Measurements from ENCODE around the gene HMCN1.

HMCN1 gene

DNA sequence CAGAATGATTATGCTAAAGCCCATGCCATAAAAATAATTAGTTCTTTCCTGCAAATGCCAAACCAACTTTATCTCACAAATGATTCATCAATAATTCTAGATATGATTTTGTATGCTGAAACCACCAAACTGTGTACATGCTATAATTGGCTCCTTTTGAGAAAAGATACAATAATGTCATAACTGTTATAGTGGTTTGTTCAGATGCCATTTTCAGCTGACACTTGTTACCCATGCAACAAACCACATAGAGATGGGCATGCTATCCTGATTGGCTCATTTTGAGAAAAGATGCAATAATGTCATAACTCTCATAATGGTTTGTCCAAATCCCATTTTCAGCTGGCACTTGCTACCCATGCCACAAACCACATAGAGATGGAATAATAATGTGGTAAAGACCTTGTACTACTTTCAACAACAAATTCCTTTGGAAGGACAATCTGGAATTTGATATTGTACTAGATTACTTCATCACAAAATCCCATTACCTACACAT is 357.1 kb downstream of the HMCN1 start:
- H3K4me3 ChIP-seq (replicated peaks; ENCODE audit: low read depth, low read length) = no peak overlapping the region
- TF ChIP-seq, protein P1, sequence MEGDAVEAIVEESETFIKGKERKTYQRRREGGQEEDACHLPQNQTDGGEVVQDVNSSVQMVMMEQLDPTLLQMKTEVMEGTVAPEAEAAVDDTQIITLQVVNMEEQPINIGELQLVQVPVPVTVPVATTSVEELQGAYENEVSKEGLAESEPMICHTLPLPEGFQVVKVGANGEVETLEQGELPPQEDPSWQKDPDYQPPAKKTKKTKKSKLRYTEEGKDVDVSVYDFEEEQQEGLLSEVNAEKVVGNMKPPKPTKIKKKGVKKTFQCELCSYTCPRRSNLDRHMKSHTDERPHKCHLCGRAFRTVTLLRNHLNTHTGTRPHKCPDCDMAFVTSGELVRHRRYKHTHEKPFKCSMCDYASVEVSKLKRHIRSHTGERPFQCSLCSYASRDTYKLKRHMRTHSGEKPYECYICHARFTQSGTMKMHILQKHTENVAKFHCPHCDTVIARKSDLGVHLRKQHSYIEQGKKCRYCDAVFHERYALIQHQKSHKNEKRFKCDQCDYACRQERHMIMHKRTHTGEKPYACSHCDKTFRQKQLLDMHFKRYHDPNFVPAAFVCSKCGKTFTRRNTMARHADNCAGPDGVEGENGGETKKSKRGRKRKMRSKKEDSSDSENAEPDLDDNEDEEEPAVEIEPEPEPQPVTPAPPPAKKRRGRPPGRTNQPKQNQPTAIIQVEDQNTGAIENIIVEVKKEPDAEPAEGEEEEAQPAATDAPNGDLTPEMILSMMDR (IDR thresholded peaks at IDR 0.05; ENCODE audit: low read depth, low read length, missing control alignments) = no peak
- DNase-seq (ENCODE audit: extremely low read depth, low read depth) = no peak

DNA sequence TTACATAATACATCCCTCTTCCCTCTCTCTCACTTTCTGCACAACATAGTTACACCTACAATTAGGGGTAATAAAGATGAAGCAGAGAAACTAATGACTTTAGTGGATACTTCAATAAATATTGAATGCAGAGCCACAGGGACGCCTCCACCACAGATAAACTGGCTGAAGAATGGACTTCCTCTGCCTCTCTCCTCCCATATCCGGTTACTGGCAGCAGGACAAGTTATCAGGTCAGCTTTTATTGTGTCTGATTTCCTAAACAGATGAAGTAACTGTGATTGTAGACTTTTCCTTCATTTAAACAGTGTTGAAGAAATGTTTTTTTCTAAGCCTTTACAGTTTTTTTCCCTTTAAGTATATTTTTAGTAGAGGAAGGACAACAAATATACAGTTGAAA is 359.2 kb downstream of the HMCN1 start:
- TF ChIP-seq, protein P1 (IDR thresholded peaks at IDR 0.05; ENCODE audit: low read depth, low read length, missing control alignments) = no peak
- DNase-seq (ENCODE audit: extremely low read depth, low read depth) = no peak
- H3K4me3 ChIP-seq (replicated peaks; ENCODE audit: low read depth, low read length) = no peak overlapping the region

DNA sequence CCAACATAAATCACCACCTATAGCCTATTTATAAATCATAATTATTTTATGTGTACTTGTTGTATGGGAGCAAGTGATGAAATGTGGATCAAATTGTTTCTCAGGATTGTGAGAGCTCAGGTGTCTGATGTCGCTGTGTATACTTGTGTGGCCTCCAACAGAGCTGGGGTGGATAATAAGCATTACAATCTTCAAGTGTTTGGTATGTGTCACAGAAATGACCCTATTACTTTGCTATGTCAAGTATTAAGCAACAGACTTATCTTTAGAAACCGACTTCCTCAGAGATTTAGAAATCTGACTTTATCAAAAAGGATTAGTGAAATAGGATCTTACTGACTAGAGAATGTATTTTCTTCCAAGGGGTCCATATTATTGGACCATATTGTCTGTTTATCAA is 360.0 kb downstream of the HMCN1 start:
- DNase-seq (ENCODE audit: extremely low read depth, low read depth) = no peak
- H3K4me3 ChIP-seq (replicated peaks; ENCODE audit: low read depth, low read length) = no peak overlapping the region
- TF ChIP-seq, protein P1 (IDR thresholded peaks at IDR 0.05; ENCODE audit: low read depth, low read length, missing control alignments) = no peak

DNA sequence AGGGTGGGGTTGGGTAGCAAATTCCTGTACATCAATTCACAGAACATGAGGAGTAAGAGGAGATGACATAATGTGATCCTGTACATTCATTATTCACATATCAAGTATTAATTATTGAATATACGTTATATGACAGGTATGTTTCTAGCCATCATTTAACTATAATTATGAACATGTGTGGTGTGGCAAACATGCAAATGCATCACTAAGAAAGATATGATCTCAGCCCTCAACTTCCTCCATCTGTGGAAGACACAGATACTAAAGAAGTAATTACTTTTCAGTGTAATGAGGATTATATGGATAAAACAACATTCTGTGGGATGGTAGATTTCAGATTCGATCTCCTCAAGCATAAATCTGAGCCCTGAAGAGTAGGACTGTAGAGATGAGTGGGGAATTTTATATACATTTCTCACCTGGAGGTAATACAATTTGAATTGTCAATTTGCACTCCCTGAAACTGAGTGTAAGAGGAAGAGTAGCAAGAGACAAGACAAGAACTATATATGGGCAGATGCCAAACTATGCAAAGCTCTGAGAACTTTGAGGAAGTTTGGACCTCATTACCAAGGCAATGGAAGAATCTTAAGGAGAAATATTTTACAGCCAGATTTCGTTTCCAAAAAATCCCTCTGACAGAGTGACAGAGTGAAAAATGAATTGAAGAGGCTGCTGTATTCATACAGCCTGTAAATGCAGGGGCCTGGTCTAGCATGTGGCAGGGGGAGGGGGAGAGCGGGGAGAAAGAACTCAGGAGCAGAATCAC is 365.3 kb downstream of the HMCN1 start:
- DNase-seq (ENCODE audit: extremely low read depth, low read depth) = no peak
- no peak overlapping the region for H3K4me3 ChIP-seq (replicated peaks; ENCODE audit: low read depth, low read length)
- TF ChIP-seq, protein P1 (IDR thresholded peaks at IDR 0.05; ENCODE audit: low read depth, low read length, missing control alignments) = no peak

DNA sequence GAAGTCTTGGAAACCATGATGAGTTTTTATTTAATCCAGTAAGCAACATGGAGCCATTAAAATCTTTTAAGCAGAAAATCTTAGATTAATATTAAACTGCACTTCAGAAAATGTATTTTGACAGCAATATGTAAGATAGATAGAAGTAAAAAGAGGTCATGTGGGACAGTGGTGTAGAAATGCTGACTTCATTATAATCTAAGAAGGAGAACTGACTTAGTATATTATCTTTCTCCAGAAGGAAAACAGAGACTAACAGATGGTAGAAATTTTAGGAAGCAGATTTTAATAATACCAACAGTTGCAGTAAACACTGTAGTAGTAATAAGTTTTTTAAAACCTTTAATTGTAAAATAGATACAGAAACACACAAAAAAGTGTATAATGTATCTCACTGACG is 367.9 kb downstream of the HMCN1 start:
- TF ChIP-seq, protein P1 (IDR thresholded peaks at IDR 0.05; ENCODE audit: low read depth, low read length, missing control alignments) = no peak
- H3K4me3 ChIP-seq (replicated peaks; ENCODE audit: low read depth, low read length) = no peak overlapping the region
- no peak for DNase-seq (ENCODE audit: extremely low read depth, low read depth)

DNA sequence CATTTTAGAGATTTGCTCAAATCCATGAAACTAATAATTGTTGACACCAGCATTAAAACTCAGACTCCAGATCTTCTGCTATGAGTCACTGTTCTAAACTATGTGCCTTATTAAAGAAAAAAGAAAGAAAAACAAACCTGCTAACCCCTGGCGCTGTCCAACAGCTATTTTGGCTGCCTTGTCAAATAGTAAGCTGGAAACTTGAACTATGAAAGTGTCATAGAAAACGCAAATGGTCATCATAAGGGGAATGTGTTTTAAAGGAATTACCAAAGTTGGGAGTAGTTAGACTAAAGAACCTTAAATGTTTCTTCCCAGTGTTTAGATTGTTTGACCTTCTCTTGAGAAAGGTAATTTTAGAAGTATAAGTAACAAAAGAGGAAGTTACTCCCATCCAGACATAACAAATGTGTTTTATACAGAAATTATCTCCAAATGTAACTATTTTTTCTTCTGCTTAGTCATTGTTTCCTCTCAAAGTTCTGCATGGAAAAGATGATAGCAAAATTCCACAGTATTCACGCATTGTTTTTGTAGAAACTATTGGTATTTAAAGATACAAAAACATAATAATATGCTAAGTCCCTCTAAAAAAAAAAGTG is 368.5 kb downstream of the HMCN1 start:
- TF ChIP-seq, protein P1 (IDR thresholded peaks at IDR 0.05; ENCODE audit: low read depth, low read length, missing control alignments) = no peak
- H3K4me3 ChIP-seq (replicated peaks; ENCODE audit: low read depth, low read length) = no peak overlapping the region
- DNase-seq (ENCODE audit: extremely low read depth, low read depth) = peak; percentile 55
